Non-pigmented ciliary epithelial cell (primary cell): ENCODE results near the gene SNX8.
A peak's percentile ranks its signal among the peaks of the same experiment; 100 is the strongest.

Source experiments
- DNase-seq: peaks from one replicate; pipeline ENCODE4 v3.0.0-alpha.2; 2010; ENCODE audit warnings: low read depth

Gene SNX8

DNA sequence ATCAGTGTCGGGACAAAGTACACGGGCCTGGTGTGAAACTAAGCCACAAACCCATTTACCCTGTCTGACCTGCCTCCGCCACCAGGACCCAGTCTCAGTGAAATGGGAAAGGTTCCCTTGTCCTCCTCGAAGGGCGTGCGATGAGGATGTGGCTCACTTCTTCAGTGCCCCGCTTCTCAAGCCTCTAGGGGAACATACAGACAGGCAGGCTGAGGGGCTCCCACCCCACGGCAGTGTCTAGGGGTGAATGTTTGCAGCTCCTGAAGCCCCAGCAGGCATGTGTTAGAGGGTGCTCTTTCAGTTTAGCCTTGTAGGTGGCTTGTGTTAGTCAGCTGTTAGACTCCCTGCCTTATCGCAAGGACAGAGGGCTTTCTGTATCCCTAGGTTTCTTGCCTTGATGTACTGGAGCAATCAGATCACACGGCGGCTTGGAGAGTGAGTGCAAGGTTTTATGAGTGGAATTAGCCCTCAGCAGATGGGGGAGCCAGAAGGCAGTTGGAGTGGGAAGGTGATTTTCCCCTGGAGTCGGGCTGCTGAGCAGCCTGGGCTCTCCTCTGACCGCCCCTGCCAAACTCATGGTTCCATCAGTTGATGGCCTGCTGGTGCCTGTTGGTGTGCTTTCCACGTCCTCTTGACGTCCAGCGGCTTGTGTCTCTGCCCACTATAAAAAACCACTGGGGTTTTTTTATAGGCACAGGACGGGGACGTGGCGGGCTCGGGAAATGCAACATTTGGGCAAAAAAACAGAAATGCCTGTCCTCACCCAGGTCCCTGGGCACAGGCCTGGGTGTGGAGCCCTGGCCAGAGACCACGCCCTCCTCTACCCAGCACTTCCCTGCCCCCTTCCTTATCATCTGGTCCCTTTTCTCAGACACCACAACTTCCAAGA lies 71.5 kb downstream of the SNX8 start:
- DNase-seq: no peak

GRCh38 chr7:2241580-2242540 lies 72.4 kb downstream of the SNX8 start, which contains the start of the genes MRM2 and NUDT1:
TSS of gene MRM2 (minus strand) at chr7:2242205. CDS start at chr7:2242169, 36 bp downstream.
TSS of gene NUDT1 (plus strand) at chr7:2242226. CDS start at chr7:2244575, 2,349 bp downstream.
- no peak for DNase-seq

GRCh38 chr7:2239242-2239641 lies 75.0 kb downstream of the SNX8 start:
- no peak for DNase-seq

- DNase-seq: no peak
Measured at GRCh38 chr7:2237109-2237602, 77.1 kb downstream of the SNX8 start.

GRCh38 chr7:2233926-2234325 lies 80.3 kb downstream of the SNX8 start:
- no peak for DNase-seq

- peak; percentile 51 for DNase-seq
Measured at GRCh38 chr7:2232766-2233520, 81.3 kb downstream of the SNX8 start, which contains the start of gene MAD1L1. TSS of gene MAD1L1 (minus strand) at chr7:2232945. CDS start at chr7:2230133, 2,812 bp downstream.

GRCh38 chr7:2231992-2232765 lies 82.1 kb downstream of the SNX8 start:
- no peak for DNase-seq

- DNase-seq: no peak
Measured at GRCh38 chr7:2230882-2231281, 83.4 kb downstream of the SNX8 start.

DNA sequence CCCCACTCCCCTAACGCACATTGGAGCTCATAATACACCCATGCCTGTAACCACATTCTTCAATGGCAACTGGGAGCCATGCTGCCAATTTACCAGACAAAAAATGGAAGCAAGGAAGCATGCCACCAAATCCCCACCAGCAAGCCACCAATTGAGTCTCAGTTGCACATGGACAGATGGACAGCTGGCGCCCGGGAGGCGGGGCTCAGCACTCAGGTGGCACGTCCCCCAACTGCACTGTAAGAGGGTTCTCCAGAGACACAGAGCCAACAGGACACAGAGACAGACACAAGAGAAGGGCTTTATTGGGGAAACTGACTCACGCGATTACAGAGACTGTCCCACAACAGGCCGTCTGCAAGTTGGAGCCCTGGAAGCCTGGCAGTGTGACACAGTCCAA lies 84.0 kb downstream of the SNX8 start:
- no peak for DNase-seq

DNA sequence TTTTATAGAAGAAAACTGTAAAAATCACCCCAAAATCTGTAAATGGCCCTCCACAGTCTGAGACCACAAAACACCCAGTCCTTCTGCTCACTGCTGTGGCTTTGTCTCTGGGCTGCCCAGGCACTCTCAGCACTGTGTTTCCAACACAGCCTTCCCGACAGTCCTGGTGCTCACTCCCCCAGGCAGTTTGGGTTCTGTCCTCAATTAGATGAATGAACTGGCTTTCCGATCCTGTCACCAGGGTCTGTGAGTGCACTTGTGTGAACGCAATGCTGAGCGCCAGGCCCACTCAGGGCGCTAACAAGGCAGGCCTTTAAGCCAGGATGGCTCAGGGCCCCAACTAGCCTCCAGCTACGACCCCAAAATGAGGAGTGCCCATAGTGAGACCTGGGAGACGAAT lies 84.8 kb downstream of the SNX8 start:
- no peak for DNase-seq

- DNase-seq: no peak
Measured at GRCh38 chr7:2228921-2229320, 85.3 kb downstream of the SNX8 start.

DNA sequence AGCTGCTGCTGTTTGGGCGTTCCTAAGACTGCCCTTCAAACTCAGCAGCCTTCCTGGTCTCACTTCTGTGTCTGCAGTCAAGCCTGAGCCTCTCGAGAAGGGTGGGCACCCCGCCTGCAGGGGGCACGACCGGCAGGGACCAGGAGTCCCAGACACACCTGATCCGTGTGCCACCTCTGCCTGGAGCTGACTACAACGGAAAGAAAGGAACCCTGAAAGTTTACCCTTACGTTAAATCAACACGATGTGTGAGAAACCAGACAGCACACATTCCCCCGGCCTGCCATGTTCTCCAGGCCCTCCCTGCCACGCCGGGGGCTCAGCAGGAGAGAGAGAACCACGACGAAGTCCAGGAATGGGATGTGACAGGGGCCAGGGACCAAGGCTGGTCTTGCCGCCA lies 86.5 kb downstream of the SNX8 start:
- no peak for DNase-seq

- DNase-seq: no peak
Measured at GRCh38 chr7:2225830-2226229, 88.4 kb downstream of the SNX8 start.

DNA sequence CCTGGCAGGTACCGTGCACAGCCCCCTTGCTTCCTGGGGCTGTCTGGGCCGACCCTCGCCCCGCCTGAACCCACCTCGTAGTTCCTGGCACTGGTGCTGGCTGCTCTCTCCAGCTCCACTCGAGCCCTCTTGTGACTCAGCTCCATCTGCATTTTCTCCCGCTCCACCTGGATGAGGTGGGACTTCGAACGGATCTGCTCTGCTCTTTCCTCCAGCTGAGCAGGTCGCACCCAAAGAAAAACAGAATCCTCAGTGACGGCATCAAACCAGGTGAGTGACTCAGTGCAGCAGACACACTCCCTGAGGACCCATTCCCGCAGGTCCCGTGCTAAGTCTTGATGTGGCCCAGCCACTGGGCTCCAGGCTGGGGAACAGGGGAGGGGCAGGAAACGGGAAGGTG lies 88.9 kb downstream of the SNX8 start:
- DNase-seq: no peak

DNA sequence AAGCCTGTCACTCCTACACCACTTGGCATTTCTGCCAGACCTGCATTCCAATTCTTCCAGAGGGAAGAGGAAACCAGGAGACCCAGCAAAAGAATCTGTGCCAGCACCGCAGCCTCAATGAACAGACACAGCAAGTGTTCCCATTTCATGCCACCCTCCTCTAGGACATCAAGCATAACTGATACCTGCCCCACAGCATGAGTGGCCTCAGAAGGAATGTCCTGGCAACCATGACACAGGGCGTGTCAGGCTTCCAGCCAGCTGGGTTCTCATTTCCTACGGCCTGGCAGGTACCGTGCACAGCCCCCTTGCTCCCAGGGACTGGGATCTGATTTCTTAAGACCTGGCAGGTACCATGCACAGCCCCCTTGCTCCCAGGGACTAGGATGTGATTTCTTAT lies 89.3 kb downstream of the SNX8 start:
- DNase-seq: no peak

GRCh38 chr7:2224491-2224928 lies 89.7 kb downstream of the SNX8 start:
- no peak for DNase-seq

GRCh38 chr7:2223321-2223720 lies 90.9 kb downstream of the SNX8 start:
- DNase-seq: no peak

- DNase-seq: no peak
Measured at GRCh38 chr7:2222516-2222915, 91.7 kb downstream of the SNX8 start.

- no peak for DNase-seq
Measured at GRCh38 chr7:2220954-2221353, 93.3 kb downstream of the SNX8 start.

DNA sequence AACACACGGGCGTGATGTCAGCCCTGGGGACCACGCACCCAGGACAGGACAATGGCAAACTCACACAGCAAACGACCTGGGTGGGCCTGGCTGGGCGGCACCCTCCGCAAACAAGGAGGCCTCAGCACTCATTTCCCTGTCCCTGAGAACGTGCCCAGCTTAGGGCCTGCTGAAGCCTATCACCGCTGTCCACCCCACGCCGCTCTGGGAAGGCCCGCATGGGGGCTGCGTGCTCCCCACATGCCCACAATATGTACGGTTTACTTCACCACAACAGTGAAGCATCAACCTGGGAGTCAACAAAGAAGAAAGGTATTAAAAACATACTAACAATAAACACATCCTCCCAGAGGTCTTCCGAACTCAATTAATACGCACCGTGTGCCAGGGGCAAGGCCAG lies 93.7 kb downstream of the SNX8 start:
- DNase-seq: no peak

DNA sequence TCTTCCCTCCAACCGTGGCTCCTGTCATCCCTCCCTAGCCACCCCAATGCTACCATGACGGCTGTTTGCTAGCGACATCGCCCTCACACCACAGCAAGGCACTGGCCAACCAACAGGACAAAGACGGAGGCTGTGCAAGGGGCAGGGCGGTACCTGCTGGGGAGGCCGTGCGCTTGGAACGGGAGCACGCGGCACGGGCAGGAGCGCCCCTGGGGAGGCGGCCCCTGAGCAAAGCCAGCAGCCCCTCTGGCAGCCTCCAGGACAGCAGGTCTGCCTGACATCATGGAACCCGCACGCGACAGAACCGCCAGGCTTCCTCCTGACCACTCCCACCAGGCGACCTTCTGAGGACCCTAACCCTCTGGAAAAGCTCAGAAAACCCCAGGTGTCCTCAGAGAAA lies 94.2 kb downstream of the SNX8 start:
- no peak for DNase-seq
